ENCODE results near the gene HDLBP. TPM values are rescaled to one million over a fixed set of nuclear protein-coding genes. Genes with fewer than 3 reads are reported as not detected.

Gene HDLBP
- total RNA-seq, 2 donors from 2014 or later, result 295 to 479 TPM

GRCh38 chr2:241237949-241238371 is 77.5 kb downstream of the HDLBP start:
- Mint-ChIP-seq H3K36me3 (peaks cover 36% of the 10 kb centered on the region), H3K9me3 (no peaks in the 10 kb centered on the region), H3K27me3 (no peaks in the 10 kb centered on the region), H3K4me3 (no peak overlapping the region), H3K27ac (no peak overlapping the region), H3K4me1 (ENCODE audit: low read depth in 2 of 2) (peaks cover 3 to 9% of the 10 kb centered on the region in 2 donors)
- no peak for DNase-seq (ENCODE audit: low spot score)
- ATAC-seq, result no peak

GRCh38 chr2:241237047-241237446 is 78.4 kb downstream of the HDLBP start:
- Mint-ChIP-seq H3K4me3 (no peak overlapping the region), H3K36me3 (peaks cover 36% of the 10 kb centered on the region), H3K4me1 (ENCODE audit: low read depth in 2 of 2) (peaks cover 3 to 7% of the 10 kb centered on the region in 2 donors), H3K9me3 (no peaks in the 10 kb centered on the region), H3K27me3 (no peaks in the 10 kb centered on the region), H3K27ac (no peak overlapping the region)
- DNase-seq (ENCODE audit: low spot score) (no peak), ATAC-seq (no peak)

- Mint-ChIP-seq H3K27ac (no peak overlapping the region), H3K4me3 (no peak overlapping the region), H3K4me1 (ENCODE audit: low read depth in 2 of 2) (peaks cover 10 to 12% of the 10 kb centered on the region in 2 donors), H3K27me3 (no peaks in the 10 kb centered on the region), H3K36me3 (peaks cover 38% of the 10 kb centered on the region), H3K9me3 (no peaks in the 10 kb centered on the region)
- ATAC-seq (no peak), DNase-seq (ENCODE audit: low spot score) (no peak)
Observed at GRCh38 chr2:241235859-241236593, 79.4 kb downstream of the HDLBP start.

- no peak for ATAC-seq
- H3K9me3 Mint-ChIP-seq, result no peaks in the 10 kb centered on the region
- no peaks in the 10 kb centered on the region for H3K27me3 Mint-ChIP-seq
- DNase-seq (ENCODE audit: low spot score), result no peak
- H3K4me3 Mint-ChIP-seq, result no peak overlapping the region
- peaks cover 34% of the 10 kb centered on the region for H3K36me3 Mint-ChIP-seq
- H3K27ac Mint-ChIP-seq, result no peak overlapping the region
- peaks cover 7 to 9% of the 10 kb centered on the region in 2 donors for H3K4me1 Mint-ChIP-seq (ENCODE audit: low read depth in 2 of 2)
Observed at GRCh38 chr2:241234962-241235740, 80.3 kb downstream of the HDLBP start.

- DNase-seq (ENCODE audit: low spot score), result no peak
- Mint-ChIP-seq H3K36me3 (peaks cover 35% of the 10 kb centered on the region), H3K4me3 (no peak overlapping the region), H3K4me1 (ENCODE audit: low read depth in 2 of 2) (peaks cover 7 to 11% of the 10 kb centered on the region in 2 donors), H3K27ac (no peak overlapping the region), H3K27me3 (no peaks in the 10 kb centered on the region), H3K9me3 (no peaks in the 10 kb centered on the region)
- peak in 1 of 2 donors; percentile 8 for ATAC-seq
Observed at GRCh38 chr2:241234066-241234790, 81.2 kb downstream of the HDLBP start.

GRCh38 chr2:241232736-241233575 is 82.5 kb downstream of the HDLBP start:
- Mint-ChIP-seq H3K27ac (no peak overlapping the region), H3K36me3 (peaks cover 38% of the 10 kb centered on the region), H3K4me1 (ENCODE audit: low read depth in 2 of 2) (peaks cover 7 to 13% of the 10 kb centered on the region in 2 donors), H3K4me3 (no peak overlapping the region), H3K9me3 (no peaks in the 10 kb centered on the region), H3K27me3 (no peaks in the 10 kb centered on the region)
- DNase-seq (ENCODE audit: low spot score), result no peak
- no peak for ATAC-seq

GRCh38 chr2:241230435-241230834 is 85.0 kb downstream of the HDLBP start:
- Mint-ChIP-seq H3K9me3 (no peaks in the 10 kb centered on the region), H3K27me3 (no peaks in the 10 kb centered on the region), H3K36me3 (peaks cover 26% of the 10 kb centered on the region), H3K27ac (no peak overlapping the region), H3K4me3 (no peak overlapping the region), H3K4me1 (ENCODE audit: low read depth in 2 of 2) (peaks cover 7 to 10% of the 10 kb centered on the region in 2 donors)
- no peak for DNase-seq (ENCODE audit: low spot score)
- no peak for ATAC-seq

GRCh38 chr2:241229563-241230401 is 85.7 kb downstream of the HDLBP start:
- Mint-ChIP-seq H3K36me3 (peaks cover 25% of the 10 kb centered on the region), H3K9me3 (no peaks in the 10 kb centered on the region)
- ATAC-seq, result no peak

GRCh38 chr2:241228860-241229516 is 86.5 kb downstream of the HDLBP start:
- no peak for DNase-seq (ENCODE audit: low spot score)
- Mint-ChIP-seq H3K4me3 (no peak overlapping the region), H3K27ac (no peak overlapping the region), H3K4me1 (ENCODE audit: low read depth in 2 of 2) (peaks cover 7 to 18% of the 10 kb centered on the region in 2 donors), H3K9me3 (no peaks in the 10 kb centered on the region), H3K36me3 (peaks cover 19% of the 10 kb centered on the region), H3K27me3 (no peaks in the 10 kb centered on the region)
- ATAC-seq, result no peak

More at GRCh38 chr2:241229563-241230401, 85.7 kb downstream of the HDLBP start:
- Mint-ChIP-seq H3K27ac (no peak overlapping the region), H3K4me1 (ENCODE audit: low read depth in 2 of 2) (peaks cover 7 to 11% of the 10 kb centered on the region in 2 donors), H3K4me3 (no peak overlapping the region), H3K27me3 (no peaks in the 10 kb centered on the region)
- no peak for DNase-seq (ENCODE audit: low spot score)

GRCh38 chr2:241228081-241228859 is 87.2 kb downstream of the HDLBP start:
- H3K4me3 Mint-ChIP-seq, result no peak overlapping the region
- no peak overlapping the region for H3K27ac Mint-ChIP-seq
- ATAC-seq (no peak), DNase-seq (ENCODE audit: low spot score) (peak; percentile 44)
- peaks cover 7 to 18% of the 10 kb centered on the region in 2 donors for H3K4me1 Mint-ChIP-seq (ENCODE audit: low read depth in 2 of 2)
- no peaks in the 10 kb centered on the region for H3K27me3 Mint-ChIP-seq
- H3K9me3 Mint-ChIP-seq, result no peaks in the 10 kb centered on the region
- peaks cover 15% of the 10 kb centered on the region for H3K36me3 Mint-ChIP-seq

- Mint-ChIP-seq H3K4me1 (ENCODE audit: low read depth in 2 of 2) (peaks cover 7 to 18% of the 10 kb centered on the region in 2 donors), H3K4me3 (no peak overlapping the region), H3K9me3 (no peaks in the 10 kb centered on the region), H3K27ac (no peak overlapping the region), H3K36me3 (peaks cover 15% of the 10 kb centered on the region), H3K27me3 (no peaks in the 10 kb centered on the region)
- ATAC-seq, result no peak
- DNase-seq (ENCODE audit: low spot score), result peak; percentile 5
Observed at GRCh38 chr2:241227594-241227993, 87.9 kb downstream of the HDLBP start.
